RWPE2 (cell line): Measurements from ENCODE around the gene LDB1.

ENCODE experiments used
- ATAC-seq: fragments of 200-7000 bp; cut with Tn5 transposase; 3 replicates; pipeline ENCODE4 v1.9.1; 2021; ENCODE audit warnings: low read depth
- DNase-seq: peaks from one replicate; pipeline ENCODE4 v3.0.0-alpha.2; 2020; ENCODE audit warnings: low spot score
- H3K27ac ChIP-seq: fragments of 450-650 bp; 2 replicates; pipeline ENCODE4 v1.5.1; 2017; ENCODE audit warnings: mild to moderate bottlenecking; ENCODE audit not compliant: poor library complexity, severe bottlenecking
- H3K27me3 ChIP-seq: fragments of 250-450 bp; sonication (Bioruptor Pico); 2 replicates; pipeline ENCODE4 v1.5.1; 2021; ENCODE audit warnings: mild to moderate bottlenecking, moderate library complexity; ENCODE audit not compliant: insufficient read depth, poor library complexity, severe bottlenecking
- H3K36me3 ChIP-seq: fragments of 250-450 bp; sonication (Bioruptor Pico); 2 replicates; pipeline ENCODE4 v1.5.1; 2020; ENCODE audit warnings: low read depth, mild to moderate bottlenecking, moderate library complexity
- H3K4me1 ChIP-seq: fragments of 250-450 bp; sonication (Bioruptor Pico); 2 replicates; pipeline ENCODE4 v1.5.1; 2021; ENCODE audit warnings: mild to moderate bottlenecking, moderate library complexity; ENCODE audit not compliant: insufficient read depth, poor library complexity, severe bottlenecking
- H3K4me3 ChIP-seq: fragments of 250-450 bp; sonication (Bioruptor Pico); 2 replicates; pipeline ENCODE4 v1.5.1; 2021; ENCODE audit warnings: mild to moderate bottlenecking, moderate library complexity; ENCODE audit not compliant: severe bottlenecking
- H3K9me3 ChIP-seq: fragments of 250-450 bp; sonication (Bioruptor Pico); 2 replicates; pipeline ENCODE4 v1.5.1; 2021; ENCODE audit warnings: mild to moderate bottlenecking, moderate library complexity; ENCODE audit not compliant: severe bottlenecking
- TF ChIP-seq, protein P1 (sequence below): fragments of 450-650 bp; IDR thresholded peaks from one replicate; pipeline ENCODE4 v1.5.1; 2017; ENCODE audit warnings: mild to moderate bottlenecking, moderate library complexity; ENCODE audit not compliant: poor library complexity, severe bottlenecking

The LDB1 gene

DNA sequence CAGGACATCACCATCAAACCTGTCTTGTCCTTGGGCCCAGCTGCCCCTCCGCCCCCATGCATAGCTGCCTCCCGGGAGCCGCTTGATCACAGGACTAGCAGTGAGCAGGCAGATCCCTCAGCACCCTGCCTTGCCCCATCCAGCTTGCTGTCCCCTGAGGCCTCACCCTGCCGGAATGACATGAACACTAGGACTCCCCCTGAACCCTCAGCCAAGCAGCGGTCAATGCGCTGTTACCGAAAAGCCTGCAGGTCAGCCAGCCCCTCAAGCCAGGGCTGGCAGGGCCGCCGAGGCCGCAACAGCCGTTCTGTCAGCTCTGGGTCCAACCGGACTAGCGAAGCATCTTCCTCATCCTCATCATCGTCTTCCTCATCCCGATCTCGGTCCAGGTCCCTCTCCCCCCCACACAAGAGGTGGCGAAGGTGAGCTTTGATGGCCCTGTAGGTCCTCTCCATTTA lies 26.8 kb upstream of the LDB1 start:
- no peaks in the 10 kb centered on the region for H3K27me3 ChIP-seq
- H3K4me3 ChIP-seq, result no peak overlapping the region
- no peak for ATAC-seq
- DNase-seq, result no peak
- no peaks in the 10 kb centered on the region for H3K9me3 ChIP-seq
- H3K36me3 ChIP-seq, result peaks cover 82% of the 10 kb centered on the region
- H3K27ac ChIP-seq, result no peak overlapping the region
- peaks cover 12% of the 10 kb centered on the region for H3K4me1 ChIP-seq
- TF ChIP-seq, protein P1, sequence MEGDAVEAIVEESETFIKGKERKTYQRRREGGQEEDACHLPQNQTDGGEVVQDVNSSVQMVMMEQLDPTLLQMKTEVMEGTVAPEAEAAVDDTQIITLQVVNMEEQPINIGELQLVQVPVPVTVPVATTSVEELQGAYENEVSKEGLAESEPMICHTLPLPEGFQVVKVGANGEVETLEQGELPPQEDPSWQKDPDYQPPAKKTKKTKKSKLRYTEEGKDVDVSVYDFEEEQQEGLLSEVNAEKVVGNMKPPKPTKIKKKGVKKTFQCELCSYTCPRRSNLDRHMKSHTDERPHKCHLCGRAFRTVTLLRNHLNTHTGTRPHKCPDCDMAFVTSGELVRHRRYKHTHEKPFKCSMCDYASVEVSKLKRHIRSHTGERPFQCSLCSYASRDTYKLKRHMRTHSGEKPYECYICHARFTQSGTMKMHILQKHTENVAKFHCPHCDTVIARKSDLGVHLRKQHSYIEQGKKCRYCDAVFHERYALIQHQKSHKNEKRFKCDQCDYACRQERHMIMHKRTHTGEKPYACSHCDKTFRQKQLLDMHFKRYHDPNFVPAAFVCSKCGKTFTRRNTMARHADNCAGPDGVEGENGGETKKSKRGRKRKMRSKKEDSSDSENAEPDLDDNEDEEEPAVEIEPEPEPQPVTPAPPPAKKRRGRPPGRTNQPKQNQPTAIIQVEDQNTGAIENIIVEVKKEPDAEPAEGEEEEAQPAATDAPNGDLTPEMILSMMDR, result no peak

DNA sequence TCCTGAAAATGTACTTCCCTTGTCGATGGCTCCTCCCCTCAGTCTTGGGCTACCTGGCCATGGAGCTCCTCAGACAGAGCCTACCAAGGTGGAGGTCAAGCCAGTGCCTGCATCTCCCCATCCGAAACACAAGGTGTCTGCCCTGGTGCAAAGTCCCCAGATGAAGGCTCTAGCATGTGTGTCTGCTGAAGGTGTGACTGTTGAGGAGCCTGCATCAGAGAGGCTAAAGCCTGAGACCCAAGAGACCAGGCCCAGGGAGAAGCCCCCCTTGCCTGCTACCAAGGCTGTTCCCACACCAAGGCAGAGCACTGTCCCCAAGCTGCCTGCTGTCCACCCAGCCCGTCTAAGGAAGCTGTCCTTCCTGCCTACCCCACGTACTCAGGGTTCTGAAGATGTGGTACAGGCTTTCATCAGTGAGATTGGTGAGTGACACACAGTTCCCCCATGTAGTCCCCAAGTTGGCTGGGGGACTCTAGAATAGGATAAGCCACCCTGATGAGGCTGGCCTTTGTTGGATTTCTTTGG lies 21.5 kb upstream of the LDB1 start:
- Histone ChIP-seq H3K36me3 (peaks cover 90% of the 10 kb centered on the region), H3K27me3 (no peaks in the 10 kb centered on the region), H3K4me1 (no peaks in the 10 kb centered on the region), H3K27ac (no peak overlapping the region), H3K9me3 (no peaks in the 10 kb centered on the region), H3K4me3 (no peak overlapping the region)
- DNase-seq (no peak), ATAC-seq (no peak)
- TF ChIP-seq, protein P1, result no peak

DNA sequence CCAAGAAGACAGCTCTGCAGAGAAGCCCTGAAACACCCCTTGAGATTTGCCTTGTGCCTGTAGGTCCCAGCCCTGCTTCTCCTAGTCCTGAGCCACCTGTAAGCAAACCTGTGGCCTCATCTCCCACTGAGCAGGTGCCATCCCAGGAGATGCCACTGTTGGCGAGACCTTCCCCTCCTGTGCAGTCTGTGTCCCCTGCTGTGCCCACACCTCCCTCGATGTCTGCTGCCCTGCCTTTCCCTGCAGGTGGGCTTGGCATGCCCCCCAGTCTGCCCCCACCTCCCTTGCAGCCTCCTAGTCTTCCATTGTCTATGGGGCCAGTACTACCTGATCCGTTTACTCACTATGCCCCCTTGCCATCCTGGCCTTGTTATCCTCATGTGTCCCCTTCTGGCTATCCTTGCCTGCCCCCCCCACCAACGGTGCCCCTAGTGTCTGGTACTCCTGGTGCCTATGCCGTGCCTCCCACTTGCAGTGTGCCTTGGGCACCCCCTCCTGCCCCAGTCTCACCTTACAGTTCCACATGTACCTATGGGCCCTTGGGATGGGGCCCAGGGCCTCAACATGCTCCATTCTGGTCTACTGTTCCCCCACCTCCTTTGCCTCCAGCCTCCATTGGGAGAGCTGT lies 20.9 kb upstream of the LDB1 start:
- no peaks in the 10 kb centered on the region for H3K9me3 ChIP-seq
- peaks cover 87% of the 10 kb centered on the region for H3K36me3 ChIP-seq
- H3K27me3 ChIP-seq, result no peaks in the 10 kb centered on the region
- DNase-seq (no peak), ATAC-seq (no peak)
- H3K4me3 ChIP-seq, result no peak overlapping the region
- no peak overlapping the region for H3K27ac ChIP-seq
- TF ChIP-seq, protein P1, result no peak
- peaks cover 4% of the 10 kb centered on the region for H3K4me1 ChIP-seq

- H3K27ac ChIP-seq, result no peak overlapping the region
- peaks cover 88% of the 10 kb centered on the region for H3K36me3 ChIP-seq
- no peaks in the 10 kb centered on the region for H3K27me3 ChIP-seq
- peaks cover 9% of the 10 kb centered on the region for H3K4me1 ChIP-seq
- ATAC-seq (no peak), DNase-seq (no peak)
- TF ChIP-seq, protein P1, result no peak
- no peaks in the 10 kb centered on the region for H3K9me3 ChIP-seq
- no peak overlapping the region for H3K4me3 ChIP-seq
Measured at GRCh38 chr10:102140218-102140617, 20.1 kb upstream of the LDB1 start.
